GM21825 (cell line): ENCODE data around the gene BRPF3.

Experiments used
- ATAC-seq: cut with Tn5 transposase; IDR thresholded peaks from one replicate; pipeline ENCODE4 v1.9.1; 2021; ENCODE audit warnings: mild to moderate bottlenecking, moderate library complexity; ENCODE audit not compliant: unreplicated experiment

Gene BRPF3

GRCh38 chr6:36266913-36267644 lies 70.5 kb downstream of the BRPF3 start:
- ATAC-seq = no peak

GRCh38 chr6:36267731-36268477 lies 71.4 kb downstream of the BRPF3 start:
- ATAC-seq = no peak

GRCh38 chr6:36268478-36269275 lies 72.1 kb downstream of the BRPF3 start:
- ATAC-seq = no peak

GRCh38 chr6:36269834-36270705 lies 73.5 kb downstream of the BRPF3 start, which contains the start of gene PNPLA1:
TSS of gene PNPLA1 (plus strand) at chr6:36270060. CDS start at chr6:36270460, 400 bp downstream.
- no peak for ATAC-seq

GRCh38 chr6:36272234-36272633 lies 75.7 kb downstream of the BRPF3 start:
- no peak for ATAC-seq

- no peak for ATAC-seq
These were observed 76.5 kb downstream of the BRPF3 start for GRCh38 chr6:36273067-36273466.

GRCh38 chr6:36273802-36274514 lies 77.4 kb downstream of the BRPF3 start:
- no peak for ATAC-seq

GRCh38 chr6:36276581-36277536 lies 80.3 kb downstream of the BRPF3 start:
- ATAC-seq = no peak

- no peak for ATAC-seq
These were observed 81.5 kb downstream of the BRPF3 start for GRCh38 chr6:36277946-36278470.

GRCh38 chr6:36280467-36280866 lies 83.9 kb downstream of the BRPF3 start:
- no peak for ATAC-seq

GRCh38 chr6:36280983-36281382 lies 84.4 kb downstream of the BRPF3 start:
- no peak for ATAC-seq
